Psoas muscle (tissue), 8 donors: Measurements from ENCODE around the gene LRRTM4. TPM values are rescaled to one million over a fixed set of nuclear protein-coding genes. Genes with fewer than 3 reads are reported as not detected.
"Not testable (repeated sequence)": the region's sequence is repeated elsewhere in the genome, so short reads cannot be mapped to it uniquely, and the experiment has no call there.

ENCODE experiments used
- ATAC-seq, 4 donors: fragments of 200-7000 bp; cut with Tn5 transposase; one replicate each; pipeline ENCODE4 v1.9.1; 2020; ENCODE audit warnings: moderate library complexity in 3 of 4, mild to moderate bottlenecking in 2 of 4
- DNase-seq, 2 donors: peaks; one replicate each; pipeline ENCODE4 v3.0.0-alpha.2; 2020
- H3K27ac ChIP-seq: fragments of 200-600 bp; one replicate; pipeline ENCODE4 v1.8.0; 2022
- H3K27me3 ChIP-seq, 3 donors: fragments of 200-600 bp in 1 of 3; one replicate each; pipeline versions ENCODE4 v1.6.1 to v1.8.0; 2013 to 2022; ENCODE audit warnings: low read length in 2 of 3, mild to moderate bottlenecking in 2 of 3, moderate library complexity in 1 of 3; ENCODE audit not compliant: insufficient read depth in 3 of 3
- H3K36me3 ChIP-seq, 2 donors: fragments of 200-600 bp in 1 of 2; one replicate each; pipeline versions ENCODE4 v1.6.1 to v1.8.0; 2013 to 2022; ENCODE audit warnings: low read depth in 1 of 2, mild to moderate bottlenecking in 1 of 2, moderate library complexity in 1 of 2; ENCODE audit not compliant: insufficient read depth in 1 of 2
- H3K4me1 ChIP-seq: fragments of 200-600 bp; one replicate; pipeline ENCODE4 v1.8.0; 2022
- H3K4me3 ChIP-seq: fragments of 200-600 bp; one replicate; pipeline ENCODE4 v1.8.0; 2022; ENCODE audit warnings: mild to moderate bottlenecking
- H3K9me3 ChIP-seq: fragments of 200-600 bp; one replicate; pipeline ENCODE4 v1.8.0; 2022
- CTCF ChIP-seq: fragments of 200-600 bp; IDR thresholded peaks from one replicate; pipeline ENCODE4 v1.8.0; 2022; ENCODE audit warnings: antibody characterized with exemption
- WGBS, 3 donors: extraction: QIAGEN DNeasy Blood & Tissue Kit; methylation state at CpG; one replicate each; pipeline versions ENCODE4 v1.1.6 to v1.1.7; 2013; 5-methylcytosine and 5-hydroxymethylcytosine counted together
- intact Hi-C, 2 donors: fragments of 100-400 bp; cut with DNase I; formaldehyde crosslinking; loops; one replicate each; pipeline versions ENCODE4 v1.11.0 to v1.14.2; 2022
- polyA plus RNA-seq, 3 donors: library from polyadenylated mRNA; stranded (reverse); fragments of 200-250 nt; gene quantifications; one replicate each; pipeline ENCODE4 v1.2.3, GENCODE V29; 2013
- total RNA-seq, 4 donors: library from RNA; stranded (reverse); fragmentation: NEBNext Ultra II Directional in 2 of 4; extraction: Animal tissue kit (Norgen Biotek cat#: 25700) in 2 of 4; gene quantifications; one replicate each; pipeline versions ENCODE4 v1.2.1 to v1.2.4, GENCODE V29; 2021 to 2023
- donor health status: healthy with polysubstance abuse.
- donor health status: DM: no; HTN: no; CAD: no; lungs with moderate emphysema.
- donor health status: Bipolar disorder and iron deficiency.
- donor health status: healthy.
- donor health status: DM: yes; HTN: yes; CAD: no.
- donor health status: DM: no; HTN: no; CAD: no.
- donor health status: DM: no; HTN: no; CAD: no.
- donor health status: DM: yes; HTN: yes; CAD: no.

The LRRTM4 gene
- total and polyA plus RNA-seq, 7 donors: 0.03 to 0.86 (median 0.25) TPM; not detected in 1

GRCh38 chr2:77149565-77149964 is 372.6 kb downstream of the LRRTM4 start:
- Histone ChIP-seq H3K27ac (no peak overlapping the region), H3K4me3 (no peak overlapping the region), H3K27me3 (peaks cover 0 to 2% (median 0%) of the 10 kb centered on the region in 3 donors), H3K9me3 (no peaks in the 10 kb centered on the region), H3K36me3 (no peaks in the 10 kb centered on the region), H3K4me1 (no peaks in the 10 kb centered on the region)
- ATAC-seq: no peak
- intact Hi-C loops: no loop called here
- DNase-seq: no peak
- no peak for TF ChIP-seq CTCF
- 71 to 92% (median 82%) methylated on average over 1 of the region's 1 CpG for WGBS, 3 donors

GRCh38 chr2:77147153-77147552 is 375.0 kb downstream of the LRRTM4 start:
- intact Hi-C loops: no loop called here

GRCh38 chr2:77144772-77145171 is 377.4 kb downstream of the LRRTM4 start:
- no peaks in the 10 kb centered on the region for H3K4me1 ChIP-seq
- H3K27ac ChIP-seq: no peak overlapping the region
- H3K36me3 ChIP-seq: no peaks in the 10 kb centered on the region
- no peak overlapping the region for H3K4me3 ChIP-seq
- intact Hi-C loops: no loop called here
- no peak for TF ChIP-seq CTCF
- no peak for DNase-seq
- no peak for ATAC-seq
- H3K27me3 ChIP-seq: no peaks in the 10 kb centered on the region
- no peaks in the 10 kb centered on the region for H3K9me3 ChIP-seq

More at GRCh38 chr2:77147153-77147552, 375.0 kb downstream of the LRRTM4 start:
- no peaks in the 10 kb centered on the region for H3K36me3 ChIP-seq
- H3K4me1 ChIP-seq: no peaks in the 10 kb centered on the region
- 51 to 60% (median 59%) methylated on average over 2 of the region's 2 CpGs for WGBS, 3 donors
- H3K27ac ChIP-seq: no peak overlapping the region
- H3K27me3 ChIP-seq: no peaks in the 10 kb centered on the region
- no peak for TF ChIP-seq CTCF
- no peak overlapping the region for H3K4me3 ChIP-seq
- no peak for DNase-seq
- H3K9me3 ChIP-seq: no peaks in the 10 kb centered on the region
- ATAC-seq: no peak

- no peak for TF ChIP-seq CTCF
- Histone ChIP-seq H3K4me3 (no peak overlapping the region), H3K27me3 (no peaks in the 10 kb centered on the region), H3K4me1 (no peaks in the 10 kb centered on the region), H3K9me3 (no peaks in the 10 kb centered on the region), H3K27ac (no peak overlapping the region), H3K36me3 (no peaks in the 10 kb centered on the region)
- DNase-seq (no peak), ATAC-seq (no peak)
- intact Hi-C loops: no loop called here
- WGBS, 3 donors: 85 to 90% (median 88%) methylated on average over 3 of the region's 3 CpGs
Observed at GRCh38 chr2:77142141-77142540, 380.0 kb downstream of the LRRTM4 start.

GRCh38 chr2:77128479-77128878 is 393.7 kb downstream of the LRRTM4 start:
- intact Hi-C loops, H3K27ac ChIP-seq, H3K27me3 ChIP-seq, H3K4me3 ChIP-seq, H3K9me3 ChIP-seq, DNase-seq, H3K4me1 ChIP-seq, ATAC-seq, H3K36me3 ChIP-seq: not testable (repeated sequence)
- 92 to 94% (median 93%) methylated on average over 8 of the region's 8 CpGs for WGBS, 3 donors
